ENCODE data around the gene TEX51. TPM values are rescaled to one million over a fixed set of nuclear protein-coding genes. Genes with fewer than 3 reads are reported as not detected.
A peak's percentile ranks its signal among the peaks of the same experiment; 100 is the strongest.

The TEX51 gene
- total RNA-seq, 4 donors from 2014 or later, result not detected

DNA sequence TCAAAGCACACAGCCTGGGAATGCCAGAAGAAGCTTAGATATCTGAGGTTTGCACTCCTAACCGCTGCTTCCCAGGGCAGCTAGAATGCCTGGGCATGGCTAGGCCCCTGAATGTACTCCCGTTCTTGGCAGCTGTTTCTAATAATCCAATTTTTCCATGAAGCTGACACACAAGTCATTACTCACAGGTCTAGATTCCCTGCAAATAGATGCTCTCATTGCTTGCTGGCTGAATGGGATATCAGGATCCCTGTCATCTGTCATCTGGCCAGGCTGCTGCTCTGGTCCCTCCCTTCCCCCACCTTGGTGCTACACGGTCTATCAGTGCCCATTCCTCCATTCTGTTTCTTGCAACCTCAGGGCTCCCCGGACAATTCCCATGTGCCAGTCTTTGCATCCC is 40.7 kb upstream of the TEX51 start:
- H3K4me1 ChIP-seq, result no peaks in the 10 kb centered on the region
- H3K4me3 ChIP-seq, result no peak overlapping the region
- TF ChIP-seq, protein P1, sequence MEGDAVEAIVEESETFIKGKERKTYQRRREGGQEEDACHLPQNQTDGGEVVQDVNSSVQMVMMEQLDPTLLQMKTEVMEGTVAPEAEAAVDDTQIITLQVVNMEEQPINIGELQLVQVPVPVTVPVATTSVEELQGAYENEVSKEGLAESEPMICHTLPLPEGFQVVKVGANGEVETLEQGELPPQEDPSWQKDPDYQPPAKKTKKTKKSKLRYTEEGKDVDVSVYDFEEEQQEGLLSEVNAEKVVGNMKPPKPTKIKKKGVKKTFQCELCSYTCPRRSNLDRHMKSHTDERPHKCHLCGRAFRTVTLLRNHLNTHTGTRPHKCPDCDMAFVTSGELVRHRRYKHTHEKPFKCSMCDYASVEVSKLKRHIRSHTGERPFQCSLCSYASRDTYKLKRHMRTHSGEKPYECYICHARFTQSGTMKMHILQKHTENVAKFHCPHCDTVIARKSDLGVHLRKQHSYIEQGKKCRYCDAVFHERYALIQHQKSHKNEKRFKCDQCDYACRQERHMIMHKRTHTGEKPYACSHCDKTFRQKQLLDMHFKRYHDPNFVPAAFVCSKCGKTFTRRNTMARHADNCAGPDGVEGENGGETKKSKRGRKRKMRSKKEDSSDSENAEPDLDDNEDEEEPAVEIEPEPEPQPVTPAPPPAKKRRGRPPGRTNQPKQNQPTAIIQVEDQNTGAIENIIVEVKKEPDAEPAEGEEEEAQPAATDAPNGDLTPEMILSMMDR (IDR thresholded peaks at IDR 0.05), result no peak
- no peak for TF ChIP-seq POLR2AphosphoS5 (IDR thresholded peaks at IDR 0.05)
- no peak for TF ChIP-seq EP300 (IDR thresholded peaks at IDR 0.05)
- no peak for TF ChIP-seq POLR2A (IDR thresholded peaks at IDR 0.05; ENCODE audit: low read depth)
- no peak overlapping the region for H3K27ac ChIP-seq (replicated peaks in 1 of 4)
- DNase-seq (ENCODE audit: extremely low spot score), result no peak
- no peaks in the 10 kb centered on the region for H3K27me3 ChIP-seq
- no peaks in the 10 kb centered on the region for H3K36me3 ChIP-seq
- intact Hi-C loops (cut with DNase I), result no loop called here
- H3K9me3 ChIP-seq, result no peaks in the 10 kb centered on the region
- WGBS, result 61% methylated on average over 4 of the region's 4 CpGs

DNA sequence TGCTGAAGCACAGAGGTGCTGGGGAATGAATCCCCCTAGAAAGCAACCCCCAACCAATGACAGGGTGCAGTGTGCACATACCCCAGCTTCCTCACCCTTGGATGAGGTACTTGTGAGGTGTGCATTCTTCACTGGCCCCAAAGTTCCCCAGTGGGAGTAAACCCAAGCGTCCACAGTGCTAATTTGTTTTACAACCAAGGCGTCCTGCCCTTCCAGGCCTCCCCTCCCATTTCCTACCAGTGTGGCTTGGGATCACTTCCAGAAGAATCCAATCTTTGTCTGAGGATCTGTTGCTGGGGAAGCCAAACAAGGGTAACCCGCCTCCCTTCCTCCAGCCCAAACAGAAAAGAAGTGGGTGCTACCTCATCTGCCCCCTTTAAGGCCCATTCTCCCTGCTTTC is 40.3 kb upstream of the TEX51 start:
- intact Hi-C loops (cut with DNase I), result no loop called here
- Histone ChIP-seq H3K4me1 (no peaks in the 10 kb centered on the region), H3K36me3 (no peaks in the 10 kb centered on the region), H3K9me3 (no peaks in the 10 kb centered on the region), H3K27me3 (no peaks in the 10 kb centered on the region), H3K4me3 (no peak overlapping the region), H3K27ac (replicated peaks in 1 of 4) (no peak overlapping the region)
- peak; percentile 83 for DNase-seq (ENCODE audit: extremely low spot score)
- TF ChIP-seq, protein P1 (IDR thresholded peaks at IDR 0.05), result no peak
- TF ChIP-seq EP300 (IDR thresholded peaks at IDR 0.05) (no peak), POLR2AphosphoS5 (IDR thresholded peaks at IDR 0.05) (no peak), POLR2A (IDR thresholded peaks at IDR 0.05; ENCODE audit: low read depth) (no peak)
- 71% methylated on average over 3 of the region's 3 CpGs for WGBS

DNA sequence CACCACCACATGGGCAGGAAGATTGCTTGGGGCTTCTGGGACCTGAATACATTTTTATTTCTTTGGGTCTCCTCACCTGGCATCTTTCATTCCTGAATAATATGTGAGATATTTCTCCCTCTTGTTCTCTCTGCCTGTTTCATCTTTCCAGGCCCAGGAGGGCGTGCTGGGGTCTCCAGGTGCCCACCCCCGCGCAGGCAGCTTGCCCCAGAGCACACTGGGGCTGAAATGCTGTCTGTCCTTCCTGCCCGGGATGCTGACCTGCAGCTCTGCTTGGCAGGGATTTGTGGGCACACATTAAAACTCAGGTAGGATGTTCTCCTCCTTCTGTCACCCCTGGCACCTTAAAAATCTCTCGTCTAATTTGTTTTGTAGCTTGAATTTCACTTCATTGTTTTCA is 39.7 kb upstream of the TEX51 start:
- WGBS, result 62% methylated on average over 5 of the region's 5 CpGs
- TF ChIP-seq, protein P1 (IDR thresholded peaks at IDR 0.05), result no peak
- no peak for TF ChIP-seq POLR2A (IDR thresholded peaks at IDR 0.05; ENCODE audit: low read depth)
- TF ChIP-seq EP300 (IDR thresholded peaks at IDR 0.05), result no peak
- TF ChIP-seq POLR2AphosphoS5 (IDR thresholded peaks at IDR 0.05), result no peak
- Histone ChIP-seq H3K4me1 (no peaks in the 10 kb centered on the region), H3K36me3 (no peaks in the 10 kb centered on the region), H3K27ac (replicated peaks in 1 of 4) (no peak overlapping the region), H3K4me3 (no peak overlapping the region), H3K9me3 (no peaks in the 10 kb centered on the region), H3K27me3 (no peaks in the 10 kb centered on the region)
- DNase-seq (ENCODE audit: extremely low spot score), result peak; percentile 50
- intact Hi-C loops (cut with DNase I), result no loop called here

DNA sequence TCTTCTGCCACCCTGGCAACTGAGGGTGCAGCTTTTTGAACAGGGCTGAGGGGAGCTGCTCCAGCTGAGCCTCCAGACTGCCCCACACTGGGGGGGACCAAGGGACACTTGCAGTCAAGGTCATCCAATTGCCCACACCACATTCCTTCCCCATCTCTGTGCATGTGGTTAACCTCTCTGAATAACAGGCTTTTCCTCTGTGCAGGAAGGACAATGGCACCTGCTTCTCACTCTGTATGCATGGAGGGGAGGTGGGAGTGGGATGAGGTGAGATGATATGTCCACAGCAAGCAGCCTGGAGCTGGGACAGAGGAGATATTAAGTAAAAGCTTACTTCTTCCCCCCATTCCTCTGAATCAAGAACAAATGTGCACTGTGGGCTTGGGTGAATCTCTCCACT is 39.1 kb upstream of the TEX51 start:
- Histone ChIP-seq H3K9me3 (no peaks in the 10 kb centered on the region), H3K27me3 (no peaks in the 10 kb centered on the region), H3K4me3 (no peak overlapping the region), H3K36me3 (no peaks in the 10 kb centered on the region), H3K27ac (replicated peaks in 1 of 4) (no peak overlapping the region), H3K4me1 (no peaks in the 10 kb centered on the region)
- TF ChIP-seq EP300 (IDR thresholded peaks at IDR 0.05) (no peak), POLR2AphosphoS5 (IDR thresholded peaks at IDR 0.05) (no peak), POLR2A (IDR thresholded peaks at IDR 0.05; ENCODE audit: low read depth) (no peak)
- TF ChIP-seq, protein P1 (IDR thresholded peaks at IDR 0.05), result no peak
- DNase-seq (ENCODE audit: extremely low spot score), result peak; percentile 89
- intact Hi-C loops (cut with DNase I), result no loop called here

DNA sequence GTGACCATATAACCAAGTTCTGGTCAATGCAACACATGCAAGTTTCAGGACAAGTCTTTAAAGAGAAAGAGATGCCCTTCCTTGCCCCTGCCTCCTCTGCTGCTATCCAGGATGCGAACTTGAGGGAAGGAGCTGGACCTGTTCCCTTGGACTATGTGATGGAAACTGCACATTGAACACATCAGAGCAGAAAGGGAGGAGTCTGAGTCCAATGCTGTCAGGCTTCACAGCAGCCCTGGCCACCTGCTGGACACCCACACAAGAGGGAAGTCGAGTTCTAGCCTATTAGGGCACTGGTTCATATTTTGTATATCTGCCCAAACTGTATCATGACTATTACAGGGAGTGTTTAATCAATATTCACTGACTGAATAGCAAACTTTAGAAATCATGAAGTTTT is 38.3 kb upstream of the TEX51 start:
- no peak for DNase-seq (ENCODE audit: extremely low spot score)
- Histone ChIP-seq H3K27ac (replicated peaks in 1 of 4) (no peak overlapping the region), H3K9me3 (no peaks in the 10 kb centered on the region), H3K27me3 (no peaks in the 10 kb centered on the region), H3K36me3 (no peaks in the 10 kb centered on the region), H3K4me1 (no peaks in the 10 kb centered on the region), H3K4me3 (no peak overlapping the region)
- no peak for TF ChIP-seq EP300 (IDR thresholded peaks at IDR 0.05)
- WGBS, result 56% methylated on average over 1 of the region's 2 CpGs
- intact Hi-C loops (cut with DNase I), result no loop called here

All from esophagus muscularis mucosa (tissue), 4 donors.